AML-193 (cell line): ENCODE data around the gene MED22.
"Not testable (repeated sequence)": the region's sequence is repeated elsewhere in the genome, so short reads cannot be mapped to it uniquely, and the experiment has no call there.

Source experiments
- DNase-seq, 2 experiments: peaks; one replicate each; lab custom pipeline; 2025; lab: John Stamatoyannopoulos, UW

The MED22 gene

GRCh38 chr9:133306242-133307204, 41.4 kb downstream of the MED22 start:
- no peak for DNase-seq

DNA sequence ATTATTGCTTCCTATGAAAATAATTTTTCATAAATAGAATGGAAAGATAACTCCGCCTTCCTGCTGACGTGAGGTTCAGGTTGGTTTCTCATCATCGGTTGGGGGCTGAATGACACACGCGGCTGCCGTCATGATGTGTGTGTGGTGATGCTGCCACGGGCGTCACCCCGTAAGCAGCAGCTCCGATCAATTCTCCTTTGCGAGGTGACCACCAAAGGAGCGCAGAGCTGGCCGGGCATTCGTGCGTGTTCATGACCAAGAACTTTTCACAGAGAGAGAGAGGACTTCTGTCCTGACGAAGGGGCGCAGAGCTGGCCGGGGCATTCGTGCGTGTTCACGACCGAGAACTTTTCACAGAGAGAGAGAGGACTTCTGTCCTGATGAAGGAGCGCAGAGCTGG, 42.2 kb downstream of the MED22 start:
- no peak for DNase-seq

DNA sequence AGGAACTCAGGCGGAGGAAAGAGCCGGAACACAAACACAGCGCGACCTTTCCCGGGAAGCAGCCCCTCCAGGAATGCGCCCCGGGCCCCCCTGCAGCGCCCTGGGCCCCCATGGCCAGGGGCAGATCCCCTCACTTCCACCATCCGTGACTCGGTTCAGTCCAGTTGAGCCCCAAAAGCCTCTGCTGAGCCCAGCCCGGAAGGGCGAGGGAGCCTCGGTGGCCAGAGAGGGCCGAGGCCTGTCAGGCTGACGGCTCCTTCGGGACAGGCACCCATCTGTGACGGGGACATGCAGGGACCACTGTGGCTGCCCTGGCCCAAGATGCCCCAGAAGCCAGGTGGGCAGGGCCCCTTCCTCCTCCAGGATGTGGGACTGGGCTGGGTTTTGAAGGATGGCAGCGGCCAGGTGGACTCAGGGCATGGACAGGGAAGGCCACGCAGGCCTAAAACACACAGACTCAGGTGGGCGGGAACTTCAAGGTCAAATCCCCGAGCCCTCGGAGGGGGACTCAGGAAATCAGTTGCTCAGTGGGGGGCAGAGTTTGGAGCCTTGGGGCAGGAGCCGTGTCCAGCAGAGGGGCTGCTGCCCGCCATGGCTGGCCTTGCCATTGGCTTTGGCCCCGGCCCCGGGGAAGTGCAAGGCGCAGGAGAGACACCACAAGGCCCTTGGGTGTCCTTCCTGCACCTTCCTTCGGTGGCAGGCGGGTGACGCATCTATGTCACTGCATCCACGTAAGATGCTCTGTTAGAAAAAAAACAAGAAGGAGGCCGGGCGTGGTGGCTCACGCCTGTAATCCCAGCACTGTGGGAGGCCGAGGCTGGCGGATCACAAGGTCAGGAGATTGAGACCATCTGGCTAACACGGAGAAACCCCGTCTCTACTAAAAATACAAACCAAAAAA, 43.2 kb downstream of the MED22 start:
- DNase-seq, result no peak

- no peak for DNase-seq
These were observed 43.8 kb downstream of the MED22 start for GRCh38 chr9:133304158-133304470.

- DNase-seq, result no peak
These were observed 44.4 kb downstream of the MED22 start for GRCh38 chr9:133303266-133304157.

DNA sequence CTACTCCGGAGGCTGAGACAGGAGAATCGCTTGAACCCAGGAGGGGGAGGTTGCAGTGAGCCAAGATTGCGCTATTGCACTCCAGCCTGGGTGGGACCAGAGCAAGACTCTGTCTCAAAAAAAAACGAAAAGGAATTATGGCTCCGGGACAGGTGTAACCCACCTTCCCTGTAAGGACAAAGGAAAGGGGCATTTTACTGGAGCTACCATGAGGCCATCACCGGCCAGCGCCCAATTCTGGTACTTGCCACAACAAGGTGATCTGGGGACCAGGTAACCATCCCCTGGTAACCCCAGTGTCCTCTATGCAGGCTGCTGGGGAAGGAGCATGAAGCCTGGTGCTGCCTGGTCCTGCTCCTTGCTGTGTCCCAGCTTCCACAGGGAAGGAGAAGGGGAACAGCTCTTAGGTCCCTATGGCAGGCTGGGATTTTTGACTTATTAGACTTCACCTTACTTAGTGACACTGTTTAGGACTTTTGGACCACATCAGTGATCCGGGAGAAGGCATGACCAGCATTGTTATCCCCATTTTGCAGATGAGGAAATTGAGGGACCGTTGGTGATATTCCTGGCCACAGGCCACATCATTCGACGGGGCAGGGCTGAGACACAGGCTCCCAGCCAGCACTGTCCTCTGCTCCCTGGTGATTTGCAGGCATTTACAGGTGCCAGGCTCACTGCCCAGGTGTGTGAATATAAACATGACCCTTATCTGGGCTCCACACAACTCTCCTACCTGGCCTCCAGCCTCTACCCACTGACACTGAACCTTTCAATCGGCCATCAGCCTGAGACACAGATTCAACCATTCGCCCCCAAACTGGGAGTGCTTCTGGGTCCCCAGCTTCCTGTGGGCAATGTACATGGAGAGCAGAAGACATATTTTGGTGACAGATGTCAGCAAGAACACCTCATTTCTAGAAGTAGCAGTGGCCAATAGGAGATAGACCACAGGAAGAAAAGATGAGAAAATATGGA, 46.4 kb downstream of the MED22 start:
- no peak for DNase-seq

GRCh38 chr9:133299996-133300395, 47.9 kb downstream of the MED22 start:
- not testable (repeated sequence) for DNase-seq

- no peak for DNase-seq
These were observed 53.7 kb downstream of the MED22 start for GRCh38 chr9:133294257-133294656.

DNA sequence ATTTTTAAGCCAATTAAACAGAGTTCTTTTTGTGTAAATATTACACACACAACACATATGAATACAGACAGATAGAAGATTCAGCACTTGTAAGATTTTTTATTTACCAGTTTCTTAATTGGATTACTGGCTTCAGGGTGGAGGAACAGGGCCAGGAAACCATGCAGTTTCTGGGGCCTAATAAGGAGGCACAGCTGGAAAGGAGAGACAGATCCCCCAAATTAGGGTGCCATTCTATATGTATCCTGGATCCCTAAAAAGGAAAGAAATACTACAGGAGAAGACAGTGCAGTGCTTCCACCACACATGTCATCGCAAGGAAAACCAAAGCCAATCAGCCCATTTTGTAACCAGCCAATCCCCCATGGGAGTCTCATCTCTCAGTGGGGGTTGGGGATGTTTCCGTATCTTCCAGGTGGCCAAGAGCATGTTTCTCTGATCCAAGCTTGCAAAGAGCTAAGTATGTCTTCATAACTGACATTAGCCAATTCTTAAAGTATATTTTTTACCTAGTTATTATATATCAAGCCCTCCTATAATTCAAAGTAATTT, 57.1 kb downstream of the MED22 start:
- no peak for DNase-seq
